HCEC 1CT (cell line): Measurements from ENCODE around the gene RAB31.
"Not testable (repeated sequence)": the region's sequence is repeated elsewhere in the genome, so short reads cannot be mapped to it uniquely, and the experiment has no call there.

Source experiments
- DNase-seq: peaks from one replicate; pipeline ENCODE4 v3.0.0-alpha.2; 2017

RAB31 gene

GRCh38 chr18:9869715-9870430 lies 161.8 kb downstream of the RAB31 start:
- peak; percentile 95 for DNase-seq

- no peak for DNase-seq
Observed at GRCh38 chr18:9870431-9871008, 162.4 kb downstream of the RAB31 start.

- no peak for DNase-seq
Observed at GRCh38 chr18:9871244-9871746, 163.2 kb downstream of the RAB31 start.

GRCh38 chr18:9872823-9873222 lies 164.7 kb downstream of the RAB31 start:
- no peak for DNase-seq

GRCh38 chr18:9874728-9875127 lies 166.6 kb downstream of the RAB31 start:
- DNase-seq, result peak; percentile 40

- DNase-seq, result no peak
Observed at GRCh38 chr18:9876212-9876866, 168.2 kb downstream of the RAB31 start.

- DNase-seq, result peak; percentile 78
Observed at GRCh38 chr18:9876867-9877654, 169.0 kb downstream of the RAB31 start.

- no peak for DNase-seq
Observed at GRCh38 chr18:9877655-9878014, 169.5 kb downstream of the RAB31 start.

GRCh38 chr18:9878095-9878494 lies 170.0 kb downstream of the RAB31 start:
- DNase-seq, result no peak

GRCh38 chr18:9878783-9879242 lies 170.7 kb downstream of the RAB31 start:
- no peak for DNase-seq

GRCh38 chr18:9884090-9884489 lies 176.0 kb downstream of the RAB31 start:
- no peak for DNase-seq

GRCh38 chr18:9884532-9885140 lies 176.5 kb downstream of the RAB31 start:
- no peak for DNase-seq

GRCh38 chr18:9885170-9886004 lies 177.3 kb downstream of the RAB31 start, which contains the start of gene TXNDC2:
TXNDC2 (plus strand) TSS chr18:9885973; CDS start chr18:9886681, 708 bp downstream.
- no peak for DNase-seq

- DNase-seq, result no peak
Observed at GRCh38 chr18:9886005-9886348, 177.9 kb downstream of the RAB31 start.

GRCh38 chr18:9887992-9888391 lies 179.9 kb downstream of the RAB31 start:
- no peak for DNase-seq

- DNase-seq, result no peak
Observed at GRCh38 chr18:9890196-9890595, 182.1 kb downstream of the RAB31 start.

- no peak for DNase-seq
Observed at GRCh38 chr18:9890957-9891356, 182.9 kb downstream of the RAB31 start.

- not testable (repeated sequence) for DNase-seq
Observed at GRCh38 chr18:9891515-9891914, 183.4 kb downstream of the RAB31 start.

- DNase-seq, result no peak
Observed at GRCh38 chr18:9894454-9895068, 186.5 kb downstream of the RAB31 start.

- no peak for DNase-seq
Observed at GRCh38 chr18:9897129-9897528, 189.0 kb downstream of the RAB31 start.

GRCh38 chr18:9897787-9898291 lies 189.7 kb downstream of the RAB31 start:
- DNase-seq, result not testable (repeated sequence)
